ENCODE results near the gene PDGFA. TPM values are rescaled to one million over a fixed set of nuclear protein-coding genes. Genes with fewer than 3 reads are reported as not detected.
"Not testable (repeated sequence)": the region's sequence is repeated elsewhere in the genome, so short reads cannot be mapped to it uniquely, and the experiment has no call there.

PDGFA gene
- total RNA-seq, 2 experiments from 2014 or later, result 3.3 to 4.1 TPM

- Mint-ChIP-seq H3K27me3 (no peaks in the 10 kb centered on the region), H3K9me3 (no peaks in the 10 kb centered on the region), H3K4me1 (no peaks in the 10 kb centered on the region), H3K4me3 (no peak overlapping the region), H3K36me3 (peaks cover 14% of the 10 kb centered on the region), H3K27ac (no peak overlapping the region)
- DNase-seq, result no peak
Observed at GRCh38 chr7:556837-557557, 37.4 kb upstream of the PDGFA start.

GRCh38 chr7:556291-556826 lies 36.7 kb upstream of the PDGFA start:
- H3K36me3 Mint-ChIP-seq, result peaks cover 14% of the 10 kb centered on the region
- no peak overlapping the region for H3K27ac Mint-ChIP-seq

GRCh38 chr7:555551-556160 lies 36.0 kb upstream of the PDGFA start:
- H3K36me3 Mint-ChIP-seq, result peaks cover 7% of the 10 kb centered on the region
- H3K4me3 Mint-ChIP-seq, result no peak overlapping the region
- no peaks in the 10 kb centered on the region for H3K27me3 Mint-ChIP-seq
- H3K4me1 Mint-ChIP-seq, result no peaks in the 10 kb centered on the region
- H3K9me3 Mint-ChIP-seq, result no peaks in the 10 kb centered on the region
- no peak overlapping the region for H3K27ac Mint-ChIP-seq
- no peak for DNase-seq

More at GRCh38 chr7:556291-556826, 36.7 kb upstream of the PDGFA start:
- H3K27me3 Mint-ChIP-seq, result no peaks in the 10 kb centered on the region
- no peak for DNase-seq
- no peaks in the 10 kb centered on the region for H3K9me3 Mint-ChIP-seq
- no peak overlapping the region for H3K4me3 Mint-ChIP-seq
- H3K4me1 Mint-ChIP-seq, result no peaks in the 10 kb centered on the region

- Mint-ChIP-seq H3K36me3 (peaks cover 9% of the 10 kb centered on the region), H3K9me3 (no peaks in the 10 kb centered on the region), H3K27ac (no peak overlapping the region), H3K4me3 (no peak overlapping the region), H3K27me3 (no peaks in the 10 kb centered on the region), H3K4me1 (no peaks in the 10 kb centered on the region)
- DNase-seq, result no peak
Observed at GRCh38 chr7:553636-554111, 34.0 kb upstream of the PDGFA start.

DNA sequence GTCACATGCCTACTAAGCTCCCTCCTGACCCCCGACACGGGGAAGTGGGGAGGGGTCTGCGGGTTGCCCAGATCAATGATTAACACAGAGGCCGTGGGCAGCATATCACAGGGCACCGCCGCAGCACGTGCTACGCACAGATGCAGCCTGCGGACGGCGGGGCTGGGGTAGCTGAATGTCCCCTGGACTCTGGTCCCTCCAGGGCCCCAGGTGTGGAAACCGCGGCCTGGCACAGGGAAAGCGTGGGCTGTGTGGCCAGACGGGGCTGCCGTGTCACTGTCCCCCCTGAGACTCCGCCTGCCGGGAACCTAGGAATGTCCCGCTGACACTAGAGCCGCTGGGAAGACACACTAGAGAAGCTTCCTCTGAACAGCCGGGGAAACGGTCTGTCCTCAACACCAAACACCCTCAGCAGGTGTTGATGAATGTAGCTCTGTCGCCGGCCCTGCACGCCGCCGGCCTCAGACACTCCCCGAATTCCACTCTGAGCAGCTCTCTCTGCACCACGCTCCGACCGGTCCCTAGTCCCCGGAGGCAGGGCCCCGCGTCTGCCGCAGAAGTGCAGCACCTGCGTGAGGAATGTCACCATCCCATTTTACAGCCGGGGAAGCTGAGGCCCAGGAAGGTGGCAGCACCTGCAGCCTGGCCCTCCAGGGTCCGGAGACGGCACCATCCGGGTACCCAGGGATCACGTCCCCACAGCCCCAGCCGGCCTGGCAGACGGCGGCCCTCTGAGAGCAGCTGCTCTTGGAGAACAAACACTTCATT lies 33.4 kb upstream of the PDGFA start:
- no peaks in the 10 kb centered on the region for H3K27me3 Mint-ChIP-seq
- peaks cover 11% of the 10 kb centered on the region for H3K36me3 Mint-ChIP-seq
- H3K4me1 Mint-ChIP-seq, result no peaks in the 10 kb centered on the region
- no peaks in the 10 kb centered on the region for H3K9me3 Mint-ChIP-seq
- no peak overlapping the region for H3K27ac Mint-ChIP-seq
- DNase-seq, result no peak
- H3K4me3 Mint-ChIP-seq, result no peak overlapping the region

DNA sequence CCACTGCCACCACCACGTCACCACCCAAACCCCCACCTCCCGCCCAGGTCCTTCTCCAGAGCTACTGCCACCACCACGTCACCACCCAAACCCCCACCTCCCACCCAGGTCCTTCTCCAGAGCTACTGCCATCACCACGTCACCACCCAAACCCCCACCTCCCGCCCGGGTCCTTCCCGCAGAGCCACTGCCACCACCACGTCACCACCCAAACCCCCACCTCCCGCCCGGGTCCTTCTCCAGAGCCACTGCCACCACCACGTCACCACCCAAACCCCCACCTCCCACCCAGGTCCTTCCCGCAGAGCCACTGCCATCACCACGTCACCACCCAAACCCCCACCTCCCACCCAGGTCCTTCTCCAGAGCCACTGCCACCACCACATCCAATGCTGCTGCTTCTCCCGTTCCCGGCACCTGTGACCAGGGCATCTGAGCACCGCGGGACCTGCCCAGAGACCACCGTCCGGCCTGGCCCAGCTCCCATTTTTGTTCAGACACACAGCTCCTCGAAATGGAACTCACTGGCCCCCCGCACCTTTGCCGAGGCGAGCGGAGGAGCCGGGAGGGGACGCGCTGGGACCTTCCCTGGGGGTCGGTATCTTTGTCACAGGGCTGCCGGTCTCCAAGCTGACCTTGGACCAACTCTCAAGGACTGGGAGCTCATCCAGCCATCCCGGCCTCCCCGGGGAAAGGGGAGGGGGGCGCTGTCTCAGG lies 32.7 kb upstream of the PDGFA start:
- not testable (repeated sequence) for H3K4me3 Mint-ChIP-seq, H3K27me3 Mint-ChIP-seq

GRCh38 chr7:551615-551970 lies 31.9 kb upstream of the PDGFA start:
- H3K4me1 Mint-ChIP-seq, DNase-seq, H3K4me3 Mint-ChIP-seq, H3K9me3 Mint-ChIP-seq, H3K27ac Mint-ChIP-seq, H3K27me3 Mint-ChIP-seq: not testable (repeated sequence)
- H3K36me3 Mint-ChIP-seq, result peaks cover 11% of the 10 kb centered on the region

More for the DNA sequence above, 32.7 kb upstream of the PDGFA start:
- H3K4me1 Mint-ChIP-seq, H3K36me3 Mint-ChIP-seq, H3K27ac Mint-ChIP-seq, DNase-seq, H3K9me3 Mint-ChIP-seq: not testable (repeated sequence)

GRCh38 chr7:550881-551614 lies 31.4 kb upstream of the PDGFA start:
- H3K4me3 Mint-ChIP-seq, result no peak overlapping the region
- H3K27ac Mint-ChIP-seq, result no peak overlapping the region
- no peak for DNase-seq
- H3K27me3 Mint-ChIP-seq, result no peaks in the 10 kb centered on the region
- no peaks in the 10 kb centered on the region for H3K4me1 Mint-ChIP-seq
- H3K9me3 Mint-ChIP-seq, result no peaks in the 10 kb centered on the region
- H3K36me3 Mint-ChIP-seq, result peaks cover 11% of the 10 kb centered on the region

DNA sequence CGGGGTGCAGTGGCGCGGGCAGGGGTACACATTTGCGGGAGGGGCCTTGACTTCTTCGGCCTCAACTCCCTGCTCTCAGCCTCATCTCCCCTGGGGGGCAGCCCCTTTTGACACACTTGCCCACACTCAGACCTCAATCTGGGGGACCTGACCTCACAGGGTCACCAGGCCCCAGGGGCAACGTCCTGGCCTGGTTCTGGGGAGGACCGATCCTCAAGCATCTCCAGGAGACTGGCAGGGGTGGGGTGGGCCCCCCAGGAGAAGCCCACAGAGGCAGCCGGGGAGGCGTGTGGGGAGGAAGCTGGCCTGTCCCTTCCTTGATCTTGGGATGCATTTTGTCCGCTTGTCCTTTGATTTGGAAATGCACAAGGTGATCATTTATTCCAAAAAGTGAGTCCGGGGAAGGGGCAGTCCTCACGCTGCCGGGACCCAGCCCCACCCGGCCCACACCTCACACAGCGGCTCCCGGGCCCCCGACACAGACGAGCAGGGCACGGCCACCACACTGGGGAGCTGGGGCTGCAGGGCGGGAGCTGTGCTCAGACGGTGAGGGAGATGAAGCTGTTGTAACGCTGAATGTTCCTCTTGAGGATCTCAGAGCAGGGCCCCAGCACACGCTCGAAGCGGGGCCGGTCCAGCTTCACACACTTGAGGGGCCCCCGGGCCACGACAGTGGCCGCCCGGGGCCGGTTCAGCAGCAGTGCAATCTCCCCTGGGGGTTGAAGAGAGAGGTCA lies 30.4 kb upstream of the PDGFA start:
- Mint-ChIP-seq H3K9me3 (peaks cover 4% of the 10 kb centered on the region), H3K36me3 (peaks cover 9% of the 10 kb centered on the region), H3K27me3 (no peaks in the 10 kb centered on the region), H3K4me3 (no peak overlapping the region), H3K27ac (no peak overlapping the region), H3K4me1 (no peaks in the 10 kb centered on the region)
- no peak for DNase-seq

GRCh38 chr7:549066-549890 lies 29.6 kb upstream of the PDGFA start:
- H3K9me3 Mint-ChIP-seq, result peaks cover 4% of the 10 kb centered on the region
- H3K4me3 Mint-ChIP-seq, result no peak overlapping the region
- no peak overlapping the region for H3K27ac Mint-ChIP-seq

DNA sequence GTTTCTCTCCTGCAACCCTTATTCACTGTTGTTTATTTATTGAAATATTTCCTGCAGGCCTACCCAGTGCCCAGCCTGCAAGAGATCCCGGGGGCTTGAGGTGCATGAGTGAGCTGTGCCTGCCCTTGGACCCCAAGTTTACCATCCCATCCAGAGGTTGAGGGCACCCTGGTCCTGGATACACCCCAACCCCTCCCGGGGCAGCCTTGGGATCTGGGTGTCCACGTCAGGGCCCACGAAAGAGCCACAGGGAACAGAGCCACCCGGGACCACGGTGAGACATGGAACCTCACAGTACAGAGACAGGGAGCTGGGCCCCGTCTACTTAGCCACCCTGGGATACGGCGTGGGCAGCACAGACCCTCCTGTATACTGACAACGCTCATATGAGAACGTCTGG lies 28.8 kb upstream of the PDGFA start:
- no peak for DNase-seq
- no peaks in the 10 kb centered on the region for H3K4me1 Mint-ChIP-seq
- no peaks in the 10 kb centered on the region for H3K27me3 Mint-ChIP-seq
- H3K4me3 Mint-ChIP-seq, result no peak overlapping the region
- peaks cover 9% of the 10 kb centered on the region for H3K36me3 Mint-ChIP-seq
- H3K9me3 Mint-ChIP-seq, result peaks cover 4% of the 10 kb centered on the region
- no peak overlapping the region for H3K27ac Mint-ChIP-seq

More at GRCh38 chr7:549066-549890, 29.6 kb upstream of the PDGFA start:
- H3K36me3 Mint-ChIP-seq, result peaks cover 9% of the 10 kb centered on the region
- no peaks in the 10 kb centered on the region for H3K27me3 Mint-ChIP-seq
- DNase-seq, result no peak
- no peaks in the 10 kb centered on the region for H3K4me1 Mint-ChIP-seq

GRCh38 chr7:545470-545869 lies 25.8 kb upstream of the PDGFA start:
- Mint-ChIP-seq H3K9me3 (peaks cover 4% of the 10 kb centered on the region), H3K4me1 (peaks cover 4% of the 10 kb centered on the region), H3K36me3 (peaks cover 9% of the 10 kb centered on the region), H3K27me3 (no peaks in the 10 kb centered on the region), H3K4me3 (no peak overlapping the region), H3K27ac (no peak overlapping the region)
- DNase-seq, result no peak
